ENCODE measurements around the gene SSBP3. TPM values are rescaled to one million over a fixed set of nuclear protein-coding genes. Genes with fewer than 3 reads are reported as not detected.

The SSBP3 gene
- total and polyA plus RNA-seq, 9 donors: 41.2 to 247 (median 156) TPM

DNA sequence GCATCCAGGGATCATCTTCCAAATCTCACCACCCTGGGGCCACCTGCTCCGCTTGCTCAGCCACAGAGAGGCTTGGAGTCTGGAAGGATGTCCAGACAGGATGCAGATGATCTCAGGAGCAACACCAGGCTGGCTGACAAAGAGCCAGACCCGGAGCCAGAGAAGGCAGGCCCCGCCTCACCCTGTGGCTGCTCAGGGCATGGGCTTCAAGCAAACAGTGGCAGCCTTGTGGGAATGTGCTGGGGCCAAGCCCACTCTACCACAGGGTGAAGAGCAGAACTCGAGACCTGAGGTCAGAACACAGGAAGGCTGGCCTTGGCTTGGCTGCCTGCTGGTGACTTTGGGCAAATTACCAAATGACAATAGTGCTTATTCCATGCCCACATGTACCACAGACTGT lies 160.7 kb downstream of the SSBP3 start:
- TF ChIP-seq, protein P1, sequence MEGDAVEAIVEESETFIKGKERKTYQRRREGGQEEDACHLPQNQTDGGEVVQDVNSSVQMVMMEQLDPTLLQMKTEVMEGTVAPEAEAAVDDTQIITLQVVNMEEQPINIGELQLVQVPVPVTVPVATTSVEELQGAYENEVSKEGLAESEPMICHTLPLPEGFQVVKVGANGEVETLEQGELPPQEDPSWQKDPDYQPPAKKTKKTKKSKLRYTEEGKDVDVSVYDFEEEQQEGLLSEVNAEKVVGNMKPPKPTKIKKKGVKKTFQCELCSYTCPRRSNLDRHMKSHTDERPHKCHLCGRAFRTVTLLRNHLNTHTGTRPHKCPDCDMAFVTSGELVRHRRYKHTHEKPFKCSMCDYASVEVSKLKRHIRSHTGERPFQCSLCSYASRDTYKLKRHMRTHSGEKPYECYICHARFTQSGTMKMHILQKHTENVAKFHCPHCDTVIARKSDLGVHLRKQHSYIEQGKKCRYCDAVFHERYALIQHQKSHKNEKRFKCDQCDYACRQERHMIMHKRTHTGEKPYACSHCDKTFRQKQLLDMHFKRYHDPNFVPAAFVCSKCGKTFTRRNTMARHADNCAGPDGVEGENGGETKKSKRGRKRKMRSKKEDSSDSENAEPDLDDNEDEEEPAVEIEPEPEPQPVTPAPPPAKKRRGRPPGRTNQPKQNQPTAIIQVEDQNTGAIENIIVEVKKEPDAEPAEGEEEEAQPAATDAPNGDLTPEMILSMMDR (IDR thresholded peaks at IDR 0.05): no peak
- TF ChIP-seq POLR2A (IDR thresholded peaks at IDR 0.05) (no peak), EP300 (IDR thresholded peaks at IDR 0.05) (no peak)
- Histone ChIP-seq H3K4me1 (ENCODE audit: insufficient read depth) (peaks cover 6% of the 10 kb centered on the region), H3K27ac (no peak overlapping the region), H3K4me3 (no peak overlapping the region), H3K9me3 (no peaks in the 10 kb centered on the region), H3K27me3 (no peaks in the 10 kb centered on the region), H3K36me3 (no peaks in the 10 kb centered on the region)
- intact Hi-C loops (cut with DNase I): no loop called here
- no peak for DNase-seq
- WGBS, 3 donors: 56 to 71% (median 67%) methylated on average over 4 of the region's 4 CpGs

DNA sequence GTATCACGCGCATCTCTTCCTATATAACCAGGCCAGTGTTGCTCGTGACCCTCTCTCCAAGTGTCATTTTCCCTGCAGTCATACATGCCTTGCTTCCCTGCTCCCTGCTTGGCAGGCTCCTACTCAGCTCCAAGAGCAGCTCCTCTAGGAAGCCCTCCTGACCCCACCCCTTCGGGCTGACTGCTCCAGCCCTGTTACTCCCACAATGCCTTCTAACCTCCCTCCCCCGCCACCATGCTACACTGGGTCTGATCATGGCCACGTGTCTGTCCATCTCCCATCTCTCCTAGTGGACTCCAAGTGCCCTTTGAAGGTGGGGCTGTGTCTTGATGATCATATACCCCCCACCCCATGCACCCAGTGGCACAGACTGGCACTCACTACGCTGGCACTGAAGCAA lies 161.5 kb downstream of the SSBP3 start:
- H3K27ac ChIP-seq: no peak overlapping the region
- H3K4me1 ChIP-seq (ENCODE audit: insufficient read depth): no peaks in the 10 kb centered on the region
- WGBS, 3 donors: 75 to 78% (median 76%) methylated on average over 7 of the region's 7 CpGs
- H3K4me3 ChIP-seq: no peak overlapping the region
- H3K9me3 ChIP-seq: no peaks in the 10 kb centered on the region
- H3K27me3 ChIP-seq: no peaks in the 10 kb centered on the region
- no peak for TF ChIP-seq EP300 (IDR thresholded peaks at IDR 0.05)
- TF ChIP-seq, protein P1 (IDR thresholded peaks at IDR 0.05): no peak
- no peak for TF ChIP-seq POLR2A (IDR thresholded peaks at IDR 0.05)
- DNase-seq: no peak
- intact Hi-C loops (cut with DNase I): no loop called here
- no peaks in the 10 kb centered on the region for H3K36me3 ChIP-seq

DNA sequence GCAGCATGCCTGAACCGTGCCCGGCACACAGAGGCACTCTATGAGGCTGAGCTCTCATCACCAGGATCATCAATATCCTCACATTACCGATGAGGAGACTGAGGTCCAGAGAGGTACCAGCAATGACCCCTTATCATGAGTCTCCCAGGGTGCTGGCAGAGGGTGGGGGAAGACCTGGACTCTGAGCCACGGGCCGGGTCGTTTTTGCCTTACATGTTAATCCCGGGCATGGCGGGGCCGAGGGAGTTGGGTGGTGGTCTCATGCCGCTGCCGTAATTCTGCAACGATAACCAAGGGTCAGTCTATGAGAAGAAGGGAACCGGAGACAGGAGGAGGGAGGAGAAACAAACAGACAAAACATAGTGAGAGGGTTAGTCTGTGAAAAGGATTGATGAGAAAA lies 163.2 kb downstream of the SSBP3 start:
- intact Hi-C loops (cut with DNase I): no loop called here
- no peak overlapping the region for H3K4me3 ChIP-seq
- WGBS, 3 donors: 84 to 90% (median 88%) methylated on average over 13 of the region's 13 CpGs
- no peaks in the 10 kb centered on the region for H3K4me1 ChIP-seq (ENCODE audit: insufficient read depth)
- H3K27me3 ChIP-seq: no peaks in the 10 kb centered on the region
- no peak overlapping the region for H3K27ac ChIP-seq
- H3K9me3 ChIP-seq: no peaks in the 10 kb centered on the region
- no peak for TF ChIP-seq EP300 (IDR thresholded peaks at IDR 0.05)
- no peak for TF ChIP-seq POLR2A (IDR thresholded peaks at IDR 0.05)
- TF ChIP-seq, protein P1 (IDR thresholded peaks at IDR 0.05): no peak
- no peak for DNase-seq
- H3K36me3 ChIP-seq: no peaks in the 10 kb centered on the region

DNA sequence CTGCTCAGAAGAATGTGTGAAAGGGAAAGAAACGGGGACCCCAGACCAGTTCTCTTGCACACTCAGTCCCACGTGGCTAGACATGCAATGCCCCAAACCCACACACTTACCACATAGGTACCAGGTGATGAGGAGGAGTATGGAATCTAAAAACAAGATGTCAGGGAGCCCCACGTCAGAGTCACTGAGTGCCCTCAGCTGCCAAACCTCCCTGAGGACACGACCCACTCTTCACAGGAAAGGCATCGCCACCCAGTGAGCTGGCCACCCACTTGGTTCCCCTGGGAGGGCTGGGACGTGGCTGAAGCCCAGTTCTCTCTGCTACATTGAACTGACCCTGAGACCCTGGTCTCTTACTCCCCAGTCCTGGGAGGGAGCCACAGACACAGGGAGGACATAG lies 164.8 kb downstream of the SSBP3 start:
- H3K36me3 ChIP-seq: no peaks in the 10 kb centered on the region
- intact Hi-C loops (cut with DNase I): no loop called here
- DNase-seq: no peak

More for the DNA sequence above, 164.8 kb downstream of the SSBP3 start:
- no peaks in the 10 kb centered on the region for H3K9me3 ChIP-seq
- H3K4me1 ChIP-seq (ENCODE audit: insufficient read depth): no peaks in the 10 kb centered on the region
- 49 to 65% (median 53%) methylated on average over 6 of the region's 6 CpGs for WGBS, 3 donors
- H3K4me3 ChIP-seq: no peak overlapping the region
- no peak overlapping the region for H3K27ac ChIP-seq
- no peak for TF ChIP-seq POLR2A (IDR thresholded peaks at IDR 0.05)
- no peak for TF ChIP-seq EP300 (IDR thresholded peaks at IDR 0.05)
- TF ChIP-seq, protein P1 (IDR thresholded peaks at IDR 0.05): no peak
- no peaks in the 10 kb centered on the region for H3K27me3 ChIP-seq
